ENCODE measurements around the gene MXD3.

DNA sequence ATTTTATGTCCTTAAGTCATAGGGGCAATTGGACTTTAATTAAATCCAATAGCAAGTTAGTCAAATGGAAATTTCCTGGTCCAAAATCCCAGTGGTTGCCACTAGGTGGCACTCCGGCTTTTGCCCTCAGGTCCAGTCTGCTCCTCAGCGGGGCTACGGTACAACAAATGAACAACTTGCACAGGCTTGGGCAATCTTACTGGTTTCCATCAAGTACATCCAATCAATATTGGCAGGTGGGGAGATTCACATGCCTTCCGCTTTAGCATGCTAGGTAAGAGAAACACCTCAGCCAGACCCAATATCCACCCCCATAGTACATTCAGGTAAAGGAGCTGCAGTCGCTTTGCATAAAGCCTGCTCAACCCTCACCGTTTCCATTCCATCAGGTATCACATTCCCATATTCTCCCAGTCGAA, 6.3 kb upstream of the MXD3 start:
- TF ChIP-seq, protein P1, sequence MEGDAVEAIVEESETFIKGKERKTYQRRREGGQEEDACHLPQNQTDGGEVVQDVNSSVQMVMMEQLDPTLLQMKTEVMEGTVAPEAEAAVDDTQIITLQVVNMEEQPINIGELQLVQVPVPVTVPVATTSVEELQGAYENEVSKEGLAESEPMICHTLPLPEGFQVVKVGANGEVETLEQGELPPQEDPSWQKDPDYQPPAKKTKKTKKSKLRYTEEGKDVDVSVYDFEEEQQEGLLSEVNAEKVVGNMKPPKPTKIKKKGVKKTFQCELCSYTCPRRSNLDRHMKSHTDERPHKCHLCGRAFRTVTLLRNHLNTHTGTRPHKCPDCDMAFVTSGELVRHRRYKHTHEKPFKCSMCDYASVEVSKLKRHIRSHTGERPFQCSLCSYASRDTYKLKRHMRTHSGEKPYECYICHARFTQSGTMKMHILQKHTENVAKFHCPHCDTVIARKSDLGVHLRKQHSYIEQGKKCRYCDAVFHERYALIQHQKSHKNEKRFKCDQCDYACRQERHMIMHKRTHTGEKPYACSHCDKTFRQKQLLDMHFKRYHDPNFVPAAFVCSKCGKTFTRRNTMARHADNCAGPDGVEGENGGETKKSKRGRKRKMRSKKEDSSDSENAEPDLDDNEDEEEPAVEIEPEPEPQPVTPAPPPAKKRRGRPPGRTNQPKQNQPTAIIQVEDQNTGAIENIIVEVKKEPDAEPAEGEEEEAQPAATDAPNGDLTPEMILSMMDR (IDR thresholded peaks at IDR 0.05), result peak; percentile 74 to 86 (median 83)
- TF ChIP-seq POLR2A (IDR thresholded peaks at IDR 0.05), result no peak
